Non-pigmented ciliary epithelial cell (primary cell): ENCODE results near the gene HIKESHI.
"Not testable (repeated sequence)": the region's sequence is repeated elsewhere in the genome, so short reads cannot be mapped to it uniquely, and the experiment has no call there.

Source experiments
- DNase-seq: peaks from one replicate; pipeline ENCODE4 v3.0.0-alpha.2; 2010; ENCODE audit warnings: low read depth

Gene HIKESHI

DNA sequence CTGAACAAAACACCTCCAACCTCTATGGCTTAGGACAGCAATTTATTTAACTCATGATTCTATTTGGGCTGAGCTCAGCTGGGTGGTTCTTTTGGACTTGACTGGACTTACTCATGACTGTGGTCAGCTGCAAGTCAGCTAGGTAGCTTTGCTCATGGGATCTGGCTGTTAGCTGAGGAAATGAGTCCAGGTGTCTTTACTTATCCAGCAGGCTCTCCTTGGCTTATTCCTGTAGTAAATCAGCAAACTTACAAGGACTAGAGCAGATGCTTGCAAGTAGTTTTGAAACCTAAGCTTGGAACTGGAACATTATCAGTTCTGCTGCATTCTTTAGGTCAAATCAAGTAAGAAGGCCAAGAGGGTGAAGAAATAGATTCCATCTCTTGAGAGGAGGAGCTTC lies 8.0 kb upstream of the HIKESHI start:
- no peak for DNase-seq

DNA sequence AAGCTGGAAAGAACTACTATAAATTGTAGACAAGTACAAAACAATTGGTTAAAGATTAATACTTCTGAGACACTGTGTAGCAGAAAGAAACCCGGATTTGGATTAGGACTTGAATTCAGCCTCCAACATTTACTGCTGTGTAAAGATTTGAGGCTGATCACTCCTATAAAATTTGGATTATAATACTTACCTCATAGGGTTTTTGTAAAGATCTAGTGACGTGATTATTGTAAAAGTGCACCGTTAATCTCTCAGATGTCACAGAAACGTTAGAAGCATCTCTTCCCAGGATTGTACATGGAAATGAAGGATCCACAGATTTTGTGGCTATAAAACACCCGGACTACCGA lies 323 bp upstream of the HIKESHI start:
- no peak for DNase-seq

DNA sequence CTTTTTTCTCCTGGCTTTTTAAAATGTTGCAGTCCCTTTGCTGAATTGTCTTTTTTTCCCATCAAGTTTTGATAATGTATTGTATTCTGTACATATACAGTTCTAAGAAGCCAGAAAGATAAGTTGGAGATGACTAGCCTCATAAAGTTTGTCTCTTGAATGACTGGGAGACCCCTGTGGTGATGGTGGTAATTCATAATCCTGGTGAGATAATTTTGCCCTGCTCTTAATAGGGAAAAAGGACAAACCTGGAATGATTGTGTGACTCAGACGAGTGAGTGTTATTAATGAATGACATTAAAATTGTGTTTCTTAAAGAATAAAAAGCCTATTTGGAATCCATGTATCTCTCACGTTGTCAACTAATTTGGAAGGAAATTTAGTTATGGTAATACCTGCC lies 1.2 kb downstream of the HIKESHI start:
- peak; percentile 4 for DNase-seq

DNA sequence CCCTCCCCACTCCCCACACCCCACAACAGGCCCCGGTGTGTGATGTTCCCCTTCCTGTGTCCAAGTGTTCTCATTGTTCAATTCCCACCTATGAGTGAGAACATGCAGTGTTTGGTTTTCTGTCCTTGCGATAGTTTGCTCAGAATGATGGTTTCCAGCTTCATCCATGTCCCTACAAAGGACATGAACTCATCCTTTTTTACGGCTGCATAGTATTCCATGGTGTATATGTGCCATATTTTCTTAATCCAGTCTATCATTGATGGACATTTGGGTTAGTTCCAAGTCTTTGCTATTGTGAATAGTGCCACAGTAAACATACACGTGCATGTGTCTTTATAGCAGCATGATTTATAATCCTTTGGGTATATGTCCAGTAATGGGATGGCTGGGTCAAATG lies 6.7 kb downstream of the HIKESHI start:
- not testable (repeated sequence) for DNase-seq

DNA sequence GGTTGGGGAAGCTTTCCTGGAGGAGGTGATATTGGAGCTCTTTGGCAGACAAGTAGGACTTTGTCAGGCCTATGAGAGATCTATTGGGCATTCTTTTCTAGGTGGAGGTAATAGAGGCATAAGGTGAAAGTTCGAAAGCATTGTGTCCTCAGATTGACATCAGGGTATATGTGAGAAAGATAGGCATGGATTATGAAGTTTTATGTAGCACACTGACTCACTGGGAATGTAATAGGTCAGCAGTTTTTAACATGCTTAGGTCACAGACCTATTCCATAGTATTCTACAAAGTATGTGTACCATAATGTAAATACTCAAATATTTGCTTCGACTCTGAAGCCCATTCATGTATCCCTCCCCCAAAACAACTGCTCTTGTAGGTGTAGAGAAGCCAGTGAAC lies 11.8 kb downstream of the HIKESHI start:
- DNase-seq: no peak

DNA sequence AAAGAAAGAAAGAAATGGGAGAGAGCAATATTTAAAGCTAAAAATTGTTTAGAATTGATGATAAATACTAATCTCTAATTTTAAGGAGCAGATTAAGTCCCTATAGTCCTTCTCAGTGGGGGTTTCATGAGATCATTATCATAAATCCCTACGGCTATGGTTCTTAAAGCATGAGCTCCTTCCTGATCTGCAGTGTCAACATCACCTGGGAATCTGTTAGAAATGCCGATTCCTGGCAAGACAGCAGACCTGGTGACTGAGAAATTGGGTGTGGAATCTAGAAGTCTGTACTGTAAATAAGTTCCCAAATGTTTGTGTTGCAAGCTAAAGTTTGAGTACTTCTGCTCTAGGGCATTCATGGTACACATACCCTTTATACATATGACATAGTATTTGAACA lies 12.6 kb downstream of the HIKESHI start:
- no peak for DNase-seq

DNA sequence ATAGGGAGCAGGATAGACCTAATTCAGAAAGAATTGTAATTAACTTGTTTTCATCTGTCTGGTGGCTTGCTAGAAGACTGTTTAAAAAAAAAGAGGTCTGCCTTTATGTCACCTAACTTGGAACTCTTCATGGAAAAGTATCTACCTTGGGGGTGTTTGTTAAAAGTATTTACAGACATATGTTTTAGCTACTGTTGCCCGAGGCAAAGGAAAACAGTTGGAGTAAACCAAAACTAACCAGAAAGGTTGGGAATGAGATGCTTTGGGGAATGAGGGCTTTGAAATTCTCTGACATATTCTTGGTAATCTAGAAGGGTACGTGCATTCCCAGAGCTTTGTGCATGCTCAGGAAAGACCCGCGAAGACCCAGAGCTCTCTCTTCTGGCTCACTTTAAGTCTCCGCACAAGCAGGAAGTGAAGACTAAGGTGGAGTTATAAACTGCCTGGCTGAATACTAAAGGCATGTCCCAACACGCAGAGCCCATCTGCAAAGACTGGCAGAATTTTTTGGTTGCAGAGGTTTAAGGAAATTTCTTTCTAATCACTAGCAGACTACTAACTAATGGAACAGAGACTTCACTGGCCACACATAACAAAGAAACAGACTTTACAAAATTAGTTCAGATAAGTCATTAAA lies 33.2 kb downstream of the HIKESHI start:
- no peak for DNase-seq

DNA sequence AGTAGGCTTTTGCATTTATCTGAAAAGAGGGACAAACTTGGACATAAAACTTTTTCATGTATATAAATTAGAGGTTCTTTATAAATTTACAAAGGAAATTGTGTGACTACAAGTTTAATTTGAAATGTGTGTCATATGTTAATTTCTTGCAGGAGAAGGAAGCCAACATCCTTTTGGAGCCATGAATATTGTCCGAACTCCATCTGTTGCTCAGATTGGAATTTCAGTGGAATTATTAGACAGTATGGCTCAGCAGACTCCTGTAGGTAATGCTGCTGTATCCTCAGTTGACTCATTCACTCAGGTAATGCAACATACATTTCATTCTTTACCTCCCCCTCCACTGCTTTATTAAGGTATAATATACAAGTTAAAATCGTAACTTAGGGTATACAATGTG lies 35.2 kb downstream of the HIKESHI start:
- DNase-seq: no peak

DNA sequence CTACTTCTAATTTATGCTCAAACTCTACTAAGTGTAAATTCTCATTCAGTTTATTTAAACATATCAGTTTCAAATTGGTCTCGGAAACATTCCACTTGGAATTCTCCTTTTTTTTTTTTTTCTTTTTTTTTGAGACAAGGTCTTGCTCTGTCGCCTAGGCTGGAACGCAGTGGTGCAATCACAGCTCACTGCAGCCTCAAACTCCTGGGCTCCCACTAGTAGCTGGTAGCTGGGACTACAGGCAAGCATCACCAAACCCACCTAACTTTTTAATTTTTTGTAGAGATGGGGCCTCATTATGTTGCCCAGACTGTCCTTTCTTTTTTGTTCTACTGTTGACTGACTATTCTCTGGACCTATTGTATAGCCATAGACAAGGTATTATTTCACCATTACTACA lies 39.3 kb downstream of the HIKESHI start:
- DNase-seq: no peak

DNA sequence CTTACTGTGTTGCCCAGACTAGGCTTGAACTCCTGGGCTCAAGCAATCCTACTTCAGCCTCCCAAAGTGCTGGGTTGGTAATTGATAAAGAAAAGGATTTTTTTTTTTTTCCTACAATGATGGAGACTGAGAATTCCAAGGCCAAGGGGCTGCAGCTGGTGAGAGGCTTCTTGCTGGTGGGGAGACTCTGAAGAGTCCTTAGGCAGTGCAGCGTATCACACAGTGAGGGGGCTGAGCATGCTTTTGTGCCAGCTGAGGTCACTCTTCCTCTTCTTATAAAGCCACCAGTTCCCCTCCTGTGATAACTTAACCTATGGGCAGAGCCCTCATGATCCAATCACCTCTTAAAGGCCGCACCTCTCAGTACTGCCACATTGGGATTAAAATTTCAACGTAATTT lies 44.5 kb downstream of the HIKESHI start:
- no peak for DNase-seq

DNA sequence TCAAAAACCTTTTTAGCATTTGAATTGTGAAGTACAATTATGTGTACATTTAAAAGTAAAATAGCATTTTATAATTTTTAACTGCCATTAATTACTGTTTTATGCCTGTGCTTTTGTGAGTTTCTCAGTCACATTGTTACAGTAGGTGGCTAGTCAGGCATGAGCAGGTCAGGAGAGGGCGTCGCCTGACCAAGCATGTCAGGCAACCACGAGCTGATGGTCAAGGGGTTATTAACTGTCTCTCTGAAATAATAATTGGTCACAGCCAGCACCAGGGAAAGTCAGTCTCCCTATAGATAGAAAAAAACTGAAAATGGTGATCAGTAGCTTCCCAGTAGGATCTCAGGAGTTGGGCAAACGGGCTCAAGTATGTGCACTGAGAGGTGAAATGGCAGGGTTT lies 53.2 kb downstream of the HIKESHI start:
- no peak for DNase-seq

DNA sequence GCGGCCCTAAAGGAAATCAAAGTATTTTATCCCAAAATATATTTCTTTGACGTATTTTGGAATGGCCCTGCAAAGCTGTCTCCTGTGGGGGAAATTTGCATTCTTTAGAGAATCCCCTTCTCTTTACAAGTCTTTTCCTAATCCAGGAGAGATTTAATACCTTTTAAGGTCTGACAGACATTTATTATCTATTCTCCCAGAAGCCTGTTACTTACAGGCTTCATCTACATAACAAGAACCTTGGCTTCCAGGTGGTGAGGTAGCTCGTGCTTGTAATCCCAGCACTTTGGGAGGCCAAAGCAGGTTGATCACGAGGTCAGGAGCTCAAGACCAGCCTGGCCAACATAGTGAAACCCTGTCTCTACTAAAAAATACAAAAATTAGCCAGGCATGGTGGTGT lies 55.4 kb downstream of the HIKESHI start:
- DNase-seq: not testable (repeated sequence)

DNA sequence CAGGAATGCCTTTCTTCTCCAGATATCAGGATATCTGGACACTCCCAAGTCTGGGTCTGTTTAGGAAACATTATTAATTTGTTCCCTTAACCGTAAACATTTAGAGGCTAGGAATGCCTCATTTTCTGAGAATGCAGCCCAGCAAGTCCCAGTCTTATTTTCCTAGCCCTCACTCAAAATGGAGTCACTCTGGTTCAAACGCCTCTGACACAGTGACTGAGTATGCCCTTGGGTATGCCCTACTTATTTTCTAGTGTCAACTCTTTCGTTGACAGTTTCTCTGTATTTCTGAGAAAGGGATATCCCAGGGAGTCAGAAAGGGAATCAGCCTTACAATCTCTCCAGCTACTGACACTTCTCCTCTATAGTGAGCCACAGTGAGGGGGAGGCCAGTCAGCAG lies 56.7 kb downstream of the HIKESHI start:
- no peak for DNase-seq

DNA sequence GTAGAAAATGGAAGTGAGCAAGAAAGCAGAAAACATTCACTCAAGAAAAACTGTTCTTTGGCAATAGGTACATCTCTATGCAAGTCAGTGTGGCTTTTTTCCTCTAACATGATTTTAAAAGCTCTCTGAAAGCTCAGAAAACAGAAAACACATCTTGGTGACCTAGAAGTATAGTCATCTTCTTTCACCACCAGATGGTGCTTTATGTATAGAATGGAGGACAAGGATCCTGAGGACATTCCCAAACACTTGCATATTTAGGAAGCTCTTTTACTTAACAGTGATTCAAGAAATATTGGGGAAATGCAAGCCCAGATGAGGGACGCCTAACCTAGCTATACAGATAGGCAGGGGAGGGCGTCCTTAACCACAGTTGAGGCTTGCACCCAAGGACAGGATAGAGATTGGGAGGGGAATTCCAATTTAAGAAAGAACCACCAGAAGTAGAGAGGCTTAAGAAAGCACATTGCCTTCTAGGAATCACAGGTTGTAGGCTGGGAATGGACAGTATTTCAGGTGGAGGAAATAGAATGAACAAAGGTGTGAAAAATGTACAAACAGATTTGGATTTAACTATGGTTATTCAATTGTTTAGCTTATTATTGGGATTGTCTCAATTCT lies 58.8 kb downstream of the HIKESHI start:
- peak; percentile 22 for DNase-seq

DNA sequence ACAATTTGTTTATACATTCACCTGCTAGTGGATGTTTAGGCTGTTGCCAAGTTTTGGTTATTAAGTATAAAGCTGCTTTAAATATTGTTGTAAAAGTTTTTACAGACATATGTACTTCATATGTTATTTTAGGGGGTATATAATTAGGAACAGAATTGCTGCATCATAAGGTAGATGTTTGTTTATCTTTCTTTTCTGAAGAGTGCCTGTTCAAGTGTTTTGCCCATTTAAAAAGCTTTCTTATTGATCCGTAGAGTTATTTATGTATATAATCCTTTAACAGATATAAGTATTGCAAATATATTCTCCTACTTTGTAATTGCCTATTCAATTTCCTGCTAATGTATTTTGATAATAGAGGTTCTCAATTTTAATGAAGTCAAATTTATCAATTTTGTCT lies 61.4 kb downstream of the HIKESHI start:
- DNase-seq: no peak

DNA sequence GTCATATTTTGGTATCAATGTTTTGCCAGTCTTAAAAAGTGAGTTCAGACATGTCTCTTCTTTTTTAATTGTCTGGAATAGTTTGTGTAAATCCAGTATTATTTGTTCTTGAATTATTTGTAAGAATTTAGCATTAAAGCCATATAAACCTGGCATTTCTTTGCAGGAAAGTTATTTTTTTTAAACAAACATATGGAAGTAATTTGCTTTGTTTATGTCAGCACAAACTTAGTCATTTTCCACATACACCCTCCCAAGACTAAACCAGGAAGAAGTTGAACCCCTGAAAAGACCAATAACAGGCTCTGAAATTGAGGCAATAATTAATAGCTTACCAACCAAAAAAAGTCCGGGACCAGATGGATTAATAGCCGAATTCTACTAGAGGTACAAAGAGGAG lies 63.5 kb downstream of the HIKESHI start:
- DNase-seq: no peak

DNA sequence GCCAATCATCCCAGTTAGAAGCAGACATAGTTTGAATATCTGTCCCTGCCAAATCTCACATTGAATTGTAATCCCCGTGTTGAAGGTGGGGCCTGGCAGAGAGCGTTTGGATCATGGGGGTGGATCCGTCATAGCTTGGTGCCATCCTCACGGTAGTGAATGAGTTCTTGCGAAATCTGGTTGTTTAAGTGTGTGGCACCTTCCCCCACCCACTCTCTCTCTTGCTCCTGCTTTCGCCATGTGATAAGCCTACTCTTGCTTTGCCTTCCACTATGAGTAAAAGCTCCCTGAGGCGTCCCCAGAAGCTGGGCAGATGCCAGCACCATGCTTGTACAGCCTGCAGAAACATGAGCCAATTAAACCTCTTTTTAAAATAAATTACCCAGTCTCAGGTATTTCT lies 67.6 kb downstream of the HIKESHI start:
- DNase-seq: no peak

DNA sequence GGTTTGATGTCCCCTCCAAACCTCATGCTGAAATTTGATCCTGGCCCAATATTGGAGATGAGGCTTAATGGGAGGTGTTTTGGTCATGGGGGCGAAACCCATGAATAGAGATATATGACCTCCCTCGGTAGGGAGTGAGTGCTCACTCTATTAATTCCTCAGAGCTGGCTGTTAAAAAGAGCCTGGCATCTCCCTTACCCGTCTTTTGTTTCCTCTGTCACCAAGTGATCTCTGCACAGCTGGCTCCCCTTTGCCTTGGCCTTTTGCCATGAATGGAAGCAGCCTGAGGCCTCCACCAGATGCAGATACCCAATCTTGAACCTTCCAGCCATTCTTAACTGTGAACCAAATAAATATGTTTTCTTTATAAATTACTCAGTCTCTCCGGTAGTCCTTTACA lies 68.1 kb downstream of the HIKESHI start:
- DNase-seq: no peak

DNA sequence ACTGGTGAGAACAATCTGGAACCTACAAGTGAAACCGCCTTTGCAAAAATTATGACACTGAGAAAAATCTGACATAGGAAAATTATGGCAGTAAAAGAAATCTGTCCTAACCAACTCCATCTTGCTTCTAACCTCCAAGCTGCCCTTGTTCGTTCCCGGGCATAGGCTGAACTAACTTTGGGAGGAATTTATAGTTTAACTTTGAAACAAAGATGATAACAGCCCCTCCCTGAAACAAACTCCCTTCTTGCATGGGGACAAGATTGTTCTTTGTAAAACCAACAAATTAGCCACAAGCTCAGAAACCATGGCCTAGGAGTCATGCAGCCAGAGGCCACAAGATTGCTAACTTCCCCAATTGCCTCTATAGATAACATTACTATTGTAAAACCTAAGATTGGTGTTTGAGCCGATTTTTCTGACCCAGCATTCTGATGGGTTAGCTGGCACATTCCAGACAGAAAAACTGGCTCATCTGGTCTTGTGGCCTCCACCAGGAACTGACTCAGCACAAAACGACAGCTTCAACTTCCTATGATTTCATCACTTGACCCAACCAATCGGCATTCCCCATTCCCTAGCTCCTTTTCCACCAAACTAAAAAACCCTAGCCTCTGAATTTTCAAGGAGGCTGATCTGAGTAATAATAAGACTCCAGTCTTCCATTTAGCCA lies 69.0 kb downstream of the HIKESHI start:
- peak; percentile 87 for DNase-seq

DNA sequence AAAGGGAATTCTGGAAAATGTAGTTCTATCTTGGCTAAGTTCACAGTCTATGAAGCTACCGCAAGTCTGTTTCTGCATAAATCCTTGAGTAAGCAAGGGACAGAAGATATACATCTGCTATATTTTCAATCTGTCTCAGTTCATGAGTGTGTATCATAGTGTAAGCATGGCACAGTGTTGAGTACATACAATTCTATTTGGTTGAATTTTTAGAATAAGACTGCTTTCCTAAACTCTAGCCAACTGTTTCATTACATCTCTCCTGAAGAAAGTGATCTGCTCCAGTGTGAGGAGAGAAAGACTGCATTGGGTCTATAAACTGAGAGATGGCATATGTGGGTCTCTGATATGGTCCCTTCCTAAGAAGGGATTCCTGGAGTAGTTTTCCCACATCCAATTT lies 70.0 kb downstream of the HIKESHI start:
- no peak for DNase-seq

DNA sequence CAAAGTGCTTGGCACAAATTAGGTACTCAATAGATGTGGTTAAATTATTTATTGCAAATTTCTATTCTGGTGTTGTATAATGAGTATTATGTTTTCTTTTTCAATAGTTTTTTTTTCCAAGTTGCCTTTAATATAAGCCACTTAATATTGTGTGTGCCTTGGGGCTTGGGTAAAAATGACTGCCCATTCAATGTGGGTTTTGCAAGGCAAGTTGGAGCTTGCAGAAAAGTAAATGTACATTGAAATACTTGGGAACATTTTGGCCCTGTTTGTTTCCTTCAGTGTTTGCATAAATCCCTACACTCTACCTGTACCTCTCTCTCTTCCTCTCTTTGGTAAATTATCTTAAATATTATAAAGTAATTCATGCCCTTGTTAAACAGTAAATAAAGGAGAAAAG lies 70.5 kb downstream of the HIKESHI start:
- no peak for DNase-seq

DNA sequence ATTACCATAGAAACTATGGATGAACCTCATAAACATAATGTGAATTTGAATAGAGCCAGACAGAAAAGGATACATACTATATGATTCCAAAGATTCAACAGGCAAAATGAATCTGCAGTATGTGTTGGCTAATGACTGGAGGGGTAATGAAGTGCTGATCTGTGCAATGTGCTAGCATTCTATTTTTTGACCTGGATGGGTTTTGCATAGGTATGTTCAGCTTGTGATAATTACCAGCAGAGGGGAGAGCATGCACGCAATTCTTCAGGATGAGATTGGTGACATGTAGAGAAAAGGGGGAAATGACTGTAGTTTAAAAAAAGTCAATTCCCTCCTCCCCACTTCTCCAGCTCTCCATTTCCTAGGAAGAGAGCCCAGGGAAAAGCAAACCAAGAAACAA lies 72.0 kb downstream of the HIKESHI start:
- no peak for DNase-seq

DNA sequence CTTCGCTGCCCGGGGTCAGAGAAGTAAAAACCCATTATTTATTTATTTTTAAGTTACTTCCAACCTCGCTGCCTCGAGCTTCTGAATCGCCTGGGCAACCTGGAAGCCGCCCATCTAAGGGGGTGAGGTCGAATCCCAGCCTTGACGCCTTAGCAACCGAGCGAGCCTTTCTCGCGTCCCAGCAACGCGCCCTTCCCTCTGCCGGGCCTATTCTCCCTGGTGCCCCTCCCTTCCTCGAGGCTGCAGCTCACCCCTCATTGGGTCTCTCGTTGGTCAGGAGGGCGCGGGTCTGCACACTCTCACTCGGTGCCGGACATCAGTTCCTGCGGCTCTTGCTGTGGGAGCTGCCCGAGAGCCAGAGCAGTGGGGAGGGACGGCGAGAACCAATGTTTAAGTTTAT lies 72.5 kb downstream of the HIKESHI start, which contains the start of gene CCDC81:
Gene CCDC81 (plus strand): TSS at position 302 of the 400 bp plus-strand sequence. CDS start 277 bp downstream, outside the sequence.
- no peak for DNase-seq

DNA sequence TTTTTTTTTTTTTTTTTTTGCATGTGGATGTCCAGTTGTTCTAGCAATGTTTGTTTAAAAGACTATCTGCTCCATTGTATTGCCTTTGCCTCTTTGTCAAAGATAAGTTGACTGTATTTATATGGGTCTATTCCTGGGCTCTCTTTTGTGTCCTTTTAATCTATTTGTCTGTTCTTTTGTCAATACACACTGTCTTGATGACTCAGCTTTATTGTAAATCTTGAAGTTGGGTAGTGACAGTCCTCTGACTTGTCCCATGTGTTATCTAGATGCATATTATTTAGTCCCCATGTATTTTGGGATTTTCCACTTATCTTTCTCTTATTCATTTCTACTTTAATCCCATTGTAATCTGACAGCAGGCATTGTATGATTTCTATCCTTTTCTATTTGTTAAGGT lies 75.9 kb downstream of the HIKESHI start:
- no peak for DNase-seq
